GM12878 (cell line): Measurements from ENCODE around the gene SEC23A. TPM values are rescaled to one million over a fixed set of nuclear protein-coding genes. Genes with fewer than 3 reads are reported as not detected.

ENCODE experiments used
- ATAC-seq: fragments of 200-7000 bp; cut with Tn5 transposase; 3 replicates; pipeline ENCODE4 v1.9.1; 2020; ENCODE audit warnings: mild to moderate bottlenecking, moderate library complexity
- BruUV-seq: library from RNA; stranded (reverse); fragments of 400-500 nt; replicated peaks from 2 replicates; lab custom pipeline; 2021; lab: Mats Ljungman, UMichigan
- CTCF ChIA-PET: fragments of 300-600 bp; sonication (Branson Sonifier 250); formaldehyde crosslinking; extraction: SDS; loops from one replicate; lab custom pipeline; 2021; ENCODE audit warnings: inconsistent platforms; lab: Yijun Ruan, JAX
- POLR2A ChIA-PET: fragments of 350-600 bp; formaldehyde crosslinking; extraction: SDS; loops from one replicate; lab custom pipeline; 2021; ENCODE audit warnings: inconsistent platforms; lab: Charles Lee
- RAD21 ChIA-PET: fragments of 300-600 bp; sonication (Branson Sonifier 250); formaldehyde crosslinking; loops from one replicate; lab custom pipeline; 2023; ENCODE audit warnings: antibody characterized with exemption; ENCODE audit not compliant: unreplicated experiment; lab: Charles Lee
- SMC1A ChIA-PET: fragments of 300-600 bp; sonication (Branson Sonifier 250); formaldehyde crosslinking; loops from one replicate; lab custom pipeline; 2023; ENCODE audit not compliant: unreplicated experiment, uncharacterized antibody; lab: Charles Lee
- DNase-seq: peaks from one replicate; pipeline ENCODE4 v3.0.0-alpha.2; 2011; ENCODE audit warnings: low read depth, low spot score
- FAIRE-seq: peaks from 3 replicates; lab custom pipeline; 2011; peaks lifted over from hg19 to GRCh38; lab: Jason Lieb, UNC
- H2AFZ ChIP-seq: 2 replicates; pipeline ENCODE4 v1.6.0; 2011; ENCODE audit warnings: low read depth, low read length, control low read depth; ENCODE audit not compliant: control insufficient read depth
- H3K27ac ChIP-seq: 2 replicates; pipeline ENCODE4 v1.5.1; 2011; ENCODE audit warnings: control low read depth; ENCODE audit not compliant: control insufficient read depth, insufficient read depth
- H3K27me3 ChIP-seq, 2 experiments: replicated peaks in 1 of 2; 2 replicates each; pipeline versions ENCODE4 v1.6.0 to v1.6.1; 2011; ENCODE audit warnings: low read length in 1 of 2; ENCODE audit not compliant: control insufficient read depth in 2 of 2, insufficient read depth in 2 of 2
- H3K36me3 ChIP-seq, 2 experiments: 2 replicates each; pipeline ENCODE4 v1.5.1; 2011; ENCODE audit warnings: low read length in 1 of 2; ENCODE audit not compliant: control insufficient read depth in 2 of 2, insufficient read depth in 2 of 2
- H3K4me1 ChIP-seq: 2 replicates; pipeline ENCODE4 v1.6.1; 2011; ENCODE audit warnings: mild to moderate bottlenecking, low read length, moderate library complexity, mixed read lengths; ENCODE audit not compliant: control insufficient read depth, insufficient read depth
- H3K4me2 ChIP-seq: 2 replicates; pipeline ENCODE4 v1.6.0; 2011; ENCODE audit warnings: control low read depth; ENCODE audit not compliant: control insufficient read depth, insufficient read depth
- H3K4me3 ChIP-seq: fragments of 200-600 bp; sonication (generic); 2 replicates; pipeline ENCODE4 v1.5.1; 2016
- H3K79me2 ChIP-seq: 2 replicates; pipeline ENCODE4 v1.6.0; 2011; ENCODE audit warnings: low read length; ENCODE audit not compliant: control insufficient read depth, insufficient read depth
- H3K9ac ChIP-seq: 2 replicates; pipeline ENCODE4 v1.8.0; 2011; ENCODE audit warnings: low read length, control low read depth, mixed read lengths; ENCODE audit not compliant: control insufficient read depth, insufficient read depth
- H3K9me3 ChIP-seq: replicated peaks from 3 replicates; pipeline ENCODE4 v1.5.1; 2011; ENCODE audit warnings: mild to moderate bottlenecking, low read length; ENCODE audit not compliant: control insufficient read depth, insufficient read depth
- H4K20me1 ChIP-seq: 2 replicates; pipeline ENCODE4 v1.6.0; 2011; ENCODE audit not compliant: control insufficient read depth, insufficient read depth
- BRCA1 ChIP-seq: IDR thresholded peaks from 2 replicates; pipeline ENCODE4 v1.6.1; 2011; ENCODE audit warnings: low read depth, low read length, improper control_type of control experiment
- CEBPZ ChIP-seq: fragments of 150-350 bp; IDR thresholded peaks from 2 replicates; pipeline ENCODE4 v1.6.1; 2016; ENCODE audit warnings: low read depth, low read length
- ELK1 ChIP-seq: IDR thresholded peaks from 2 replicates; pipeline ENCODE4 v1.6.1; 2012; ENCODE audit warnings: low read depth, low read length, improper control_type of control experiment
- EZH2 ChIP-seq: IDR thresholded peaks from 2 replicates; pipeline ENCODE4 v1.6.1; 2012; ENCODE audit warnings: low read depth, mild to moderate bottlenecking, control low read depth, inconsistent platforms, low read length, borderline replicate concordance; ENCODE audit not compliant: control insufficient read depth
- GABPA ChIP-seq: IDR thresholded peaks from 2 replicates; pipeline ENCODE4 v1.6.1; 2014; ENCODE audit warnings: antibody characterized with exemption, low read depth, mild to moderate bottlenecking, inconsistent platforms
- MXI1 ChIP-seq: fragments of 150-350 bp; IDR thresholded peaks from 2 replicates; pipeline ENCODE4 v1.6.1; 2011; ENCODE audit warnings: low read depth, mild to moderate bottlenecking, inconsistent platforms, low read length, improper control_type of control experiment
- MYC ChIP-seq: IDR thresholded peaks from 2 replicates; pipeline ENCODE4 v1.6.1; 2011; ENCODE audit warnings: mild to moderate bottlenecking, low read length, moderate library complexity, inconsistent platforms; ENCODE audit not compliant: insufficient read depth, insufficient replicate concordance, insufficient read length, severe bottlenecking
- NBN ChIP-seq: fragments of 450-650 bp; IDR thresholded peaks from 2 replicates; pipeline ENCODE4 v1.6.1; 2016
- NFIC ChIP-seq: IDR thresholded peaks from 2 replicates; pipeline ENCODE4 v1.6.1; 2012; ENCODE audit warnings: low read depth, mild to moderate bottlenecking, inconsistent platforms, low read length, moderate library complexity
- PAX8 ChIP-seq: fragments of 450-650 bp; IDR thresholded peaks from 2 replicates; pipeline ENCODE4 v1.6.1; 2017; ENCODE audit warnings: mild to moderate bottlenecking, moderate library complexity
- PBX3 ChIP-seq: IDR thresholded peaks from 2 replicates; pipeline ENCODE4 v1.6.1; 2011; ENCODE audit warnings: mild to moderate bottlenecking, low read depth, low read length, moderate library complexity; ENCODE audit not compliant: insufficient replicate concordance
- RB1 ChIP-seq: fragments of 450-650 bp; formaldehyde crosslinking; IDR thresholded peaks from 2 replicates; pipeline ENCODE4 v1.6.1; 2017; ENCODE audit warnings: mild to moderate bottlenecking, borderline replicate concordance
- SMAD5 ChIP-seq: IDR thresholded peaks from 2 replicates; pipeline ENCODE4 v1.6.1; 2016; ENCODE audit warnings: antibody characterized with exemption, low read depth
- TARDBP ChIP-seq: IDR thresholded peaks from 2 replicates; pipeline ENCODE4 v1.6.1; 2016; ENCODE audit warnings: borderline replicate concordance
- ZBED1 ChIP-seq: IDR thresholded peaks from 2 replicates; pipeline ENCODE4 v1.6.1; 2016; ENCODE audit warnings: borderline replicate concordance
- WGBS: methylation state at CpG from one replicate; pipeline ENCODE4 v1.1.6; 2016; ENCODE audit warnings: low lambda C conversion rate; ENCODE audit not compliant: insufficient replicate concordance, insufficient coverage; ENCODE audit errors: missing lambda C conversion rate; 5-methylcytosine and 5-hydroxymethylcytosine counted together
- in situ Hi-C: fragments of 300-500 bp; cut with MboI; formaldehyde crosslinking; loops from 9 replicates; pipeline ENCODE4 v1.14.3; 2018; ENCODE audit warnings: mixed read lengths
- intact Hi-C: fragments of 100-400 bp; cut with micrococcal nuclease; formaldehyde crosslinking; loops from one replicate; pipeline ENCODE4 v1.14.2; 2022; ENCODE audit not compliant: unreplicated experiment
- polyA plus RNA-seq, 11 experiments: library from polyadenylated mRNA; depleted of rRNA in 4 of 11; unstranded in 6 of 11; stranded (reverse) in 5 of 11; fragments of >200 nt; fragmentation: Nextera tagmentation in 4 of 11; fragmentation: Illumina TruSeq in 1 of 11; extraction: Ambion mirVana in 4 of 11; extraction: Trizol in 1 of 11; gene quantifications; 1 replicate in 1 of 11; 2 replicates in 10 of 11; pipeline versions ENCODE4 v1.2.1 to v1.2.3, GENCODE V29; 2011 to 2016; ENCODE audit warnings: inconsistent platforms in 2 of 11, missing spikeins in 2 of 11, low read depth in 1 of 11
- total RNA-seq, 4 experiments: library from RNA; depleted of rRNA in 3 of 4; stranded (reverse); fragments of >200 nt in 3 of 4; fragmentation: Illumina TruSeq in 1 of 4; extraction: Trizol in 1 of 4; gene quantifications; 2 replicates each; pipeline versions ENCODE4 v1.2.1 to v1.2.3, GENCODE V29; 2013 to 2021

Gene SEC23A
- total and polyA plus RNA-seq, 10 of the 15 experiments (the other 5 are each of a cell fraction or from before 2014, with no cell fraction given): 13.6 to 63.8 (median 37.3) TPM

- TF ChIP-seq ELK1: no peak
Observed at GRCh38 chr14:39025250-39025809, 77.7 kb downstream of the SEC23A start (continued).

- H3K4me3 ChIP-seq: no peak overlapping the region
- SMC1A ChIA-PET: interaction anchor here (1.2 to 1.3 kb wide), 3 partner anchors 9 to 14 kb away, joined by 3 to 6 read pairs (median 4); no protein-coding TSS in a partner anchor
- no peak overlapping the region for H2AFZ ChIP-seq
- H3K9me3 ChIP-seq: no peaks in the 10 kb centered on the region
- no peaks in the 10 kb centered on the region for H3K27me3 ChIP-seq
- no peaks in the 10 kb centered on the region for H3K79me2 ChIP-seq
- H4K20me1 ChIP-seq: no peaks in the 10 kb centered on the region
- RAD21 ChIA-PET: interaction anchor here (1.0 kb wide), 1 partner anchor 9 kb away, joined by 3 read pairs; no protein-coding TSS in a partner anchor
- in situ Hi-C loops (loop anchor here (25.0 kb wide), 1 partner anchor 1787 kb away; no protein-coding TSS in a partner anchor), intact Hi-C loops (no loop called here)
- no peak for ATAC-seq
- H3K36me3 ChIP-seq: no peaks in the 10 kb centered on the region; a peak in 1 of 4 replicates
- CTCF ChIA-PET: interaction anchor here (0.7 to 1.3 kb wide), 4 partner anchors 9 to 460 kb away, joined by 3 to 11 read pairs (median 4); no protein-coding TSS in a partner anchor
- FAIRE-seq: no peak
- DNase-seq: no peak
- H3K4me2 ChIP-seq: no peak overlapping the region
- no peaks in the 10 kb centered on the region for H3K4me1 ChIP-seq
- H3K27ac ChIP-seq: no peak overlapping the region
- POLR2A ChIA-PET: no interaction called here
- WGBS: 96% methylated on average over 12 of the region's 12 CpGs
- BruUV-seq: no TSS peak
- H3K9ac ChIP-seq: no peak overlapping the region
- no peak for TF ChIP-seq NFIC
- TF ChIP-seq MYC: no peak
- TF ChIP-seq NBN: no peak
- TF ChIP-seq CEBPZ: no peak
- no peak for TF ChIP-seq TARDBP
- no peak for TF ChIP-seq SMAD5
- TF ChIP-seq PAX8: no peak
- no peak for TF ChIP-seq EZH2
- TF ChIP-seq PBX3: no peak
- no peak for TF ChIP-seq RB1
- no peak for TF ChIP-seq ZBED1
- no peak for TF ChIP-seq GABPA
- TF ChIP-seq MXI1: no peak
- TF ChIP-seq BRCA1: no peak
Observed at GRCh38 chr14:39023939-39024871, 78.8 kb downstream of the SEC23A start.
